Hematopoietic multipotent progenitor cell treated with erythropoietin and hydrocortisone succinate and interleukin-3 and kit ligand, for 8 days (in vitro differentiated cells): ENCODE measurements around the gene ZNF608.

Experiments
- DNase-seq: peaks from one replicate; pipeline ENCODE4 v3.0.0-alpha.2; 2015

The ZNF608 gene, protein sequence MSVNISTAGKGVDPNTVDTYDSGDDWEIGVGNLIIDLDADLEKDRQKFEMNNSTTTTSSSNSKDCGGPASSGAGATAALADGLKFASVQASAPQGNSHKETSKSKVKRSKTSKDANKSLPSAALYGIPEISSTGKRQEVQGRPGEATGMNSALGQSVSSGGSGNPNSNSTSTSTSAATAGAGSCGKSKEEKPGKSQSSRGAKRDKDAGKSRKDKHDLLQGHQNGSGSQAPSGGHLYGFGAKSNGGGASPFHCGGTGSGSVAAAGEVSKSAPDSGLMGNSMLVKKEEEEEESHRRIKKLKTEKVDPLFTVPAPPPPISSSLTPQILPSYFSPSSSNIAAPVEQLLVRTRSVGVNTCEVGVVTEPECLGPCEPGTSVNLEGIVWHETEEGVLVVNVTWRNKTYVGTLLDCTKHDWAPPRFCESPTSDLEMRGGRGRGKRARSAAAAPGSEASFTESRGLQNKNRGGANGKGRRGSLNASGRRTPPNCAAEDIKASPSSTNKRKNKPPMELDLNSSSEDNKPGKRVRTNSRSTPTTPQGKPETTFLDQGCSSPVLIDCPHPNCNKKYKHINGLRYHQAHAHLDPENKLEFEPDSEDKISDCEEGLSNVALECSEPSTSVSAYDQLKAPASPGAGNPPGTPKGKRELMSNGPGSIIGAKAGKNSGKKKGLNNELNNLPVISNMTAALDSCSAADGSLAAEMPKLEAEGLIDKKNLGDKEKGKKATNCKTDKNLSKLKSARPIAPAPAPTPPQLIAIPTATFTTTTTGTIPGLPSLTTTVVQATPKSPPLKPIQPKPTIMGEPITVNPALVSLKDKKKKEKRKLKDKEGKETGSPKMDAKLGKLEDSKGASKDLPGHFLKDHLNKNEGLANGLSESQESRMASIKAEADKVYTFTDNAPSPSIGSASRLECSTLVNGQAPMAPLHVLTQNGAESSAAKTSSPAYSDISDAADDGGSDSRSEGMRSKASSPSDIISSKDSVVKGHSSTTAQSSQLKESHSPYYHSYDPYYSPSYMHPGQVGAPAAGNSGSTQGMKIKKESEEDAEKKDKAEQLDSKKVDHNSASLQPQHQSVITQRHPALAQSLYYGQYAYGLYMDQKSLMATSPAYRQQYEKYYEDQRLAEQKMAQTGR (N-terminal part only)

GRCh38 chr5:124745928-124746915, at the start of gene ZNF608:
ZNF608 (minus strand) TSS chr5:124746639; CDS start chr5:124744989, 1,650 bp downstream.
- peak; percentile 44 for DNase-seq

GRCh38 chr5:124795829-124796228, 49.4 kb upstream of the ZNF608 start:
- DNase-seq = no peak

GRCh38 chr5:124790895-124791732, 44.7 kb upstream of the ZNF608 start:
- DNase-seq = no peak

DNA sequence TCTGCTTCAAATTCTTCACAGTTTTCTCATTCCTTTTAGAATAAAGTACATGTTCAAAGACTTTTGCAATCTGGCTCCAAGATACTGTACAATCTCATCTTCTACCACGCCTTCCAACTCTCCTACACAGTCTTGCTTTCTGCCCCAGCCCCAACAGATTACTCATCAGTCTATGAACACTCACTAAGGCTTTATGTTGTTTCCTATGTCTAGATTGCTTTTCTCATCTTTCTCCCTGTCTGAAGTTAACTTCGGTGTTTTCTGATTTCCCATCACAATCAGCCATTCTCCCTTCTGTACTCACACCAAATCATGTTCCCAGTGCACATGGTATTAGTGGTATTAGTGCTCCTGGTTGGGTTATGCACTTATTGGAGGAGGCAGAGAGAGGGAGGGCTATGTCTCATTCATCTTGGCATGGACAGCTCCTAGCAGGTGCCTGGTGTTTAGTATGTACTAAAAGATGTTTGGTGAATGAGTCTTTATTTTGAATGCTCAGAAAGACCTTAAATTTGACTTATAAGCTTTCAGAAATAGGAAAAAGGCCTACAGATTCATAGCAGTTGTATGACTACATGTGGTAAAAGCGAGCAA, 44.0 kb upstream of the ZNF608 start:
- DNase-seq = no peak

DNA sequence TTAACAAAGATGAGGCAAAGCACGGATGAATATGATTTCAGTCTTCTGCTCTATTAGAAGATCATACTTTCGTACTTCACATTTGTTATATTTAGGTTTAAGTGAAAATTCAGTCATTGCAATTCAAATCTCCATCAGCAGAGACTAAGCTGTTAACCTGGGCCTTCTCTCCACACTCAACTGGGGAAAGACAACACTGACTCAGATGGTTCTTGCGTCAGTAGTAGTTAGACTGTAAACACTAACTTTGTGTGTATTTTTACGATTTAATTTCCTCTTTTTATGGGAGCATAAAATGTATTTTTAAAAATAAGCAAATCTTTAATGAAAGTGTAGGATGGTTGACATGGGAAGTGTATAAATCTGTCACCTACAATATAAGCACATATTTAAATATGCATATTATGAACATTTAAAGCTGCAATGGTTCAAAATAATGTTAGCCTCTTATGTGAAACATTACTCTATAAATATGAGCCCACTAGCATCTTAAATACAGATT, 42.7 kb upstream of the ZNF608 start:
- no peak for DNase-seq

DNA sequence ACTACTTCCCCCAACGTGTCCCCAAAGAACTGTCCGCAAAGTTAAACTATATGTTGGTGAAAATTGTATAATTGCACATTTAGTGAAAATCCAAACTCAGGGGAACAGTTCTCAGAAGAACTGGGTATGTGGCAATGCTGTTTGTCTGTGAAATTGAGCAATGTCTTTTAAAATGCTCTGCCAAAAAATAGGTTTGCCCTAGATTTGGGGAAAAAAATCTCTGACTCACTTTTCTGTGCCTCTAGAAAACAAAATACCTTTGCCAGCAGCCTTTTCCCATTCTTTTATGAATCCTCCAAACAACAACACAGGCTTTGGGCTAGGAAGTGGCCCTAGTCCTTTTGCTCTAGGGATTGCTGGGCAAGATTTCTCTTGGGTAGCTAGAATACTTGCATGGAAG, 37.4 kb upstream of the ZNF608 start:
- DNase-seq = no peak

DNA sequence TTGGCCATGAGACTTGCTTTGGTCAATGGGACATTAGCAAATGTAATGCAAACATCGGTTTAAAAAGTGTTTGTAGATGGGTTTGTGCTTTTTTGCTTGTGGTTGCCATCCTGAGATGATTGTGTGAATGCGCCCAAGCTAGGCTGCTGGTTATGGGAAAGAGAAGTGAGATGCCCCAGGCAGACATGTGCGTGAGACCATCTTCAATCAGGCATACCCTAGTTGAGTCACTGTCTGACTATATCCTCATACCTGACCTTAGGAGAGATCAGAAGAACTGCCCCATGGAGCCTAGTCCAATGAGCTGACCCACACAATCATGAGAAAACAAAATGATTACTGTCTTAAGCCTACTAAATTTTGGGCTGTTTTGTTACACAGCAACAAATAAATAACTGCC, 36.8 kb upstream of the ZNF608 start:
- no peak for DNase-seq

- no peak for DNase-seq
Measured at GRCh38 chr5:124782262-124782661, 35.8 kb upstream of the ZNF608 start.

GRCh38 chr5:124780011-124780410, 33.6 kb upstream of the ZNF608 start:
- no peak for DNase-seq

DNA sequence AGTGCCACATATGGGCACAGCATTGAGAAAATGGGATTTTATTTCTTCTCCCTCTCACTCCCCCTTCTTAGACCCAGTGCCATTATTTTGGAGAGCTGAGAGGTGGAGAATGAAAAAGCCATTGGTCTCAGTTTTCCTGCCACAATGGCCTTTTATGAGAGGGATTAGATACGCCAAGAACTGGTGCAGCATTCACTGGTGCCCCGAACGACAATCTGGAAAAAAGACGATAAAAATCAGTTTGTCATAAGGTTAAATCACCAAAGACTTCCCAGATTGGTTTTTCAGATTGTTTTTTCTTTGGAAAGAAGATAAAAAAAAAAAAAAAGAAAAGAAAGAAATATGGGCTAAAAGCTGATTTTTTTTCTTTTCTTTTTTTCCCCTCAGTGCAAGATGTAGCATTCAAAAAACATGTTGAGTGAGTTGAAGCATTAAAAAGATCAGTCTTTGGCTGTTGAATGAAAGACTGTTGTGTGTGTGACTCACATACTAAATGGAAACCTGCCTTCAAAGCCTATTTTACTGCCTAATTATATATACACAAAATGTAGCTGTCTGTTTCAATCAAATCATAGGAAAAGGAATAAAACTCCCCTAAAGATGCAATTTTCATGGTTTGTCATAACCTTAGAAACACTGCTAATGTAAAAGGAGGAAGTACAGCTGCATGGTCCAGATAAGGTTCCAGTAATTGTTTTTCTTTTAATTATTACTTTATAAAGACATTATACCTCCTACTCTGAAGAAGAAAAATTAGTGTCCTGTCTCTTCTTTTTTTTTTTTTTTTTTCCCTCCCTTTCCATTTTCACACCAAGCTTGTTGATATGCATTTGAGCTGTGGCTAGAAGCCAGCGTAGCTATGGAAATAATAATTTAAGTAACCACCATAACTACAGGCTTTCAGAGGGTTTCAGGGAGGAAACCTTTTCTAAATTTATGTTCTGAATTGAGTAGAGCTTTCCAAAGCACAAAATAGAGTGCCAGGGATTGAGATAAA, 27.2 kb upstream of the ZNF608 start:
- peak; percentile 65 for DNase-seq

DNA sequence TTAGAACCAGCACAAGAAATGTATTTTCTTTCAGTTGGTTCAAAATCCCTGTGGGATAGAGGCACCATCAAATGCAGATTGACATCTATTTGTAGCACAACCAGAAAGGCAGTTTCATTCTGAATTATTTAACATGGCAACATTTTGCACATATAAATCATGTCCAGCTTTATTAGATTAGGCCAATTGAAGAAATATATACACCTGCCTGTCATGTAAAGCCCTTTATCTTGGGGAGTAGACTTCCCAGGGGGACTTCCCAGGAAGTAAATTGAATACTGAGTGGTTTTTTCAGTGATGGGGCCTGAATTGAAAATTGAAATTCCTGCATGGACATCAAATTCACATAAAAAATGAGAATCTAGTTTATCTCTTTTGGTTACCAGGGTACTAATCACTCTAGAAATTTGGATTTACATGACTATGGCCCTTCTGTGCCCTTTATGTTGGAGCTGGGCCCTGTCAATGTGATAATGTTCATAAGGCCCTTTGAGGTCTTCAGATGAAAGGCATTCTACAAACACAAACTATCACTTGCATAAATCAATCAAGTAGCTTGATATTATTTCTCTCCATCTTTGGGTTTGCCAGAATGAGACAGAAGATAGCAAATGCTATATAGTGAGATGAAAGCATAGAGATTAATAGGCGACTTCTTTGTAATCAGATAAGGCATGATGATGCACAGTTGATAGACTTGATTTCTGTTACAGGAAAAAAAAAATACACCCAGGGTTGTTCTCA, 26.2 kb upstream of the ZNF608 start:
- DNase-seq = no peak

GRCh38 chr5:124771761-124772160, 25.3 kb upstream of the ZNF608 start:
- DNase-seq = no peak

GRCh38 chr5:124764992-124765611, 18.7 kb upstream of the ZNF608 start:
- no peak for DNase-seq

DNA sequence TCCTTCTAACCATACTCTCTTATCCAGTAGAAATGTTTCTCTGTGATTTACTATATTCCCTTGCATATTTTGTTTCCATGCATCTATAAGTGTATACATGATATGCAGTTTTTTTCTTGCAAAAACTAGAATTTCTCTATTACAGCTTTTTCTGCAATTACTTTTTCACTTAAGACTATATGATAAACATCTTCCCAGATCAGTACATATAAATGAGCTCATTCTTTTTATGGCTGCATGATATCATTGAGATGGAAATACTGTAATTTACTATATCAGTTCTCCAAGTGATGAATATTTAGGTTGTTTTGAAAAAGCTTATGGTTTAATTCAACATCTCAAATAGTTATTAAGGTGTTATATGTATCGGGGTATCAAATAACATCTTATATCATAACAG, 18.1 kb upstream of the ZNF608 start:
- no peak for DNase-seq

GRCh38 chr5:124761010-124761409, 14.6 kb upstream of the ZNF608 start:
- DNase-seq = no peak

- DNase-seq = no peak
Measured at GRCh38 chr5:124760608-124761007, 14.2 kb upstream of the ZNF608 start.

GRCh38 chr5:124755565-124755964, 9.1 kb upstream of the ZNF608 start:
- no peak for DNase-seq

DNA sequence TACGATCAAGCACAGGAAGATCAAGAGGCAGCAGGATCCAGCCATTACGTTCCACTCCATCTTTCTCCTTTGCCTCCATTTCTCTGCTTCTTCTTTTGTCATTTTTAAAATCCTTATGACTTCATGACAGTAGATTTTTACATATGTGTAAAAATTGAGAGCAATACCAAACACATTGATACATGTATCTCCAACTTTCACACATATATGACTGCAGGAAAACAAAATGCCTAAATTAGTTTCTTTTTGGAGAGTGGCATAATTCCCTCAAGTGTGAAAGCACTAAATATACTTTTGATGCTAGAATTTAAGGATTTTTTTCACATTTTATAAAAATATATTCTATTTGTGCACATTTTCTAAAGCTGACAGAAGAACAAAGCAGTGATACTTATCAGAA, 8.6 kb upstream of the ZNF608 start:
- no peak for DNase-seq
